Stimulated activated CD4-positive, alpha-beta T cell treated with anti-CD3 and anti-CD28 coated beads, Interleukin-4, amount 100 ng/mL, for 1 hour (primary cell): ENCODE data around the gene PHKB.

Source experiments
- DNase-seq: peaks from one replicate; pipeline ENCODE4 v3.0.0-alpha.2; 2020

PHKB gene

DNA sequence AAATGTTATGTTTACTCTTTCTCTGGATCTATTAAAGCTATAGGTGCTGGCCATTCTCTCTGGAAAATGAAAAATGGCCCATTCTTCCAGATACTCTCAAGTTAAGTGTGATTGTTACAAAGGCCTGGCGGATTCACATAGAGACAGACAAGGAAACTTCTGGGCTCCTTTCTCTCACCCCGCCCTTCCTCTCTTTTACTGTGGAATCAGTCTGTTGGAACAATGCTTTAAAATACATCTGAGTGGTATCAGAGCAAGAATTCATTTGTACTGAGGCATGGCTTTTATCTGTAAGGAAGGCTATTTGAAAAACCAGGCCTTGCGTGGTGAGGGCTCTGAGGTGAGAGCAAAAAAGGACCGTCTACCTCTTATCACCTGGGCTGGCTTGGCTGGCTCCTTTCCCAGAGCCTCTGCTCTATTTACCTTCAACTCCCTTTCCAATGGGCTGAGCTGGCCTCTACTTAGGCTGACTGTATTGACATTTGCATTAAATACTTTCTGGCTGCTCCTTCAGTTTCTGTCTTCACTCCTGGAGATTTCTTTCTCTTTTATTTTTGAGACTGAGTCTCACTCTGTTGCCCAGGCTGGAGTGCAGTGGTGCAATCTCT is 274.0 kb downstream of the PHKB start:
- no peak for DNase-seq

GRCh38 chr16:47750371-47750770 is 289.2 kb downstream of the PHKB start:
- DNase-seq, result no peak
